Activated T-helper 1 cell treated with Interleukin-2 at 50 U/mL for 16 hours (primary cell): Measurements from ENCODE around the gene ADGRG2.

Experiments used
- DNase-seq: peaks from one replicate; pipeline ENCODE4 v3.0.0-alpha.2; 2020; ENCODE audit warnings: low read depth

The ADGRG2 gene, protein sequence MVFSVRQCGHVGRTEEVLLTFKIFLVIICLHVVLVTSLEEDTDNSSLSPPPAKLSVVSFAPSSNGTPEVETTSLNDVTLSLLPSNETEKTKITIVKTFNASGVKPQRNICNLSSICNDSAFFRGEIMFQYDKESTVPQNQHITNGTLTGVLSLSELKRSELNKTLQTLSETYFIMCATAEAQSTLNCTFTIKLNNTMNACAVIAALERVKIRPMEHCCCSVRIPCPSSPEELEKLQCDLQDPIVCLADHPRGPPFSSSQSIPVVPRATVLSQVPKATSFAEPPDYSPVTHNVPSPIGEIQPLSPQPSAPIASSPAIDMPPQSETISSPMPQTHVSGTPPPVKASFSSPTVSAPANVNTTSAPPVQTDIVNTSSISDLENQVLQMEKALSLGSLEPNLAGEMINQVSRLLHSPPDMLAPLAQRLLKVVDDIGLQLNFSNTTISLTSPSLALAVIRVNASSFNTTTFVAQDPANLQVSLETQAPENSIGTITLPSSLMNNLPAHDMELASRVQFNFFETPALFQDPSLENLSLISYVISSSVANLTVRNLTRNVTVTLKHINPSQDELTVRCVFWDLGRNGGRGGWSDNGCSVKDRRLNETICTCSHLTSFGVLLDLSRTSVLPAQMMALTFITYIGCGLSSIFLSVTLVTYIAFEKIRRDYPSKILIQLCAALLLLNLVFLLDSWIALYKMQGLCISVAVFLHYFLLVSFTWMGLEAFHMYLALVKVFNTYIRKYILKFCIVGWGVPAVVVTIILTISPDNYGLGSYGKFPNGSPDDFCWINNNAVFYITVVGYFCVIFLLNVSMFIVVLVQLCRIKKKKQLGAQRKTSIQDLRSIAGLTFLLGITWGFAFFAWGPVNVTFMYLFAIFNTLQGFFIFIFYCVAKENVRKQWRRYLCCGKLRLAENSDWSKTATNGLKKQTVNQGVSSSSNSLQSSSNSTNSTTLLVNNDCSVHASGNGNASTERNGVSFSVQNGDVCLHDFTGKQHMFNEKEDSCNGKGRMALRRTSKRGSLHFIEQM

DNA sequence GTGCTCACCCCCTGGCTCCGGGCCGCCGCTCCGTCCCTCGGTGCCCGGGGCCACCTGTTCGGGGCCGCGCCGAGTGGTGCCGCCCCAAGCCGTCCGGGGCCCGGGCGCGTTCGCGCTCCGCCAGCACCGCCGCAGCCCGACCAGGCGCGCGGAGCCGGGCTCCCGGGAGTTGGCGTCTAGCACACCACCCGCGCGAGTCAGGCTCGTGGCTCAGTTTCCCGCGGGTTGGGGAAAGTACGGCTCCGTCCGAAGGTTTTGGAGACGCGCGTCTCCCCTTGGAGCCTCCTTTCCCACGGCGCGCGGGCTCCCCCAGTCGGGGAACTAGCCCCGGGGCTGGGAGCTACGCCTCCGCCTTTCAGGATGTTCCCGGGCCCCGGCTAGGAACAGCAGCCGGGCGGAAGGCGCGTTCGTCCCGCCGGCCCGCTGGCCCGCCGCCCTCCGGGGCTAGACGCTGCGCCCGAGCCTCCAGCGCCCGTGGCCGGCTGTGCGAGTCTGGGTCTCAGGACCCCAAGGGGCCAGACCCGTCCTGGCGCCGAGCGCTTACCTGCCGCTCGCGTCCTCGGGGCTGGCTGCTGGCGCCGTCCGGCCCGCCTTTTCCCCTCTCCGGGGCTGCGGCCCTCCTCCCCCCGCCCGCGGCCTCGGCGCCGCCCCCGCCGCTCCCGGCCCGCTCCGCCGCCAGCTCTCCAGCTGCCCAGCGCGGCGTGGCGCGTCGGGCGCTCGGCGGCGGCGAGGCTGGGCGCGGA is at the start of gene ADGRG2:
TSS of gene ADGRG2 (minus strand) at position 571 of the 743 bp plus-strand sequence. CDS start 53,634 bp downstream, outside the sequence.
- DNase-seq = no peak

GRCh38 chrX:19168609-19169008 is 46.3 kb upstream of the ADGRG2 start:
- no peak for DNase-seq

DNA sequence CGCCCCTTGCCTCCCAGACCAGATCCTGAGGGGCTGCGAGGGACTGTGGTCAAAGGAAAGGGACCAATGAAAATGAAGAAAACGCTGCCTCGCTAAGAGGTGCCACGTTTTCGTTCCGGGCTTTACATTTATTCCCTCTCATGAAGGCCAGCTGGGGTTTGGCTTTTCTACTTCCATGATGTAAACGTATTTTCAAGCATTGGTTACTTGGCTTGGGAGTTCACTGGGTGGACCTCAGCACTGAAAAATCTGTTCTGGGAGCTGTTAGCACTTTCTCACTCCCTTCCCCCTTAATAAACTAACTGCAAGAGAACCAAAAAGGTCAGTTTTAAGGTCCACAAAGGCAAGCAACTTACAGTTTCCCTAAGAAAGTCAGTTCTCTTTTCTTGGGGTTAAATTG is 40.6 kb upstream of the ADGRG2 start:
- DNase-seq = no peak

GRCh38 chrX:19156186-19156585 is 33.9 kb upstream of the ADGRG2 start:
- no peak for DNase-seq

DNA sequence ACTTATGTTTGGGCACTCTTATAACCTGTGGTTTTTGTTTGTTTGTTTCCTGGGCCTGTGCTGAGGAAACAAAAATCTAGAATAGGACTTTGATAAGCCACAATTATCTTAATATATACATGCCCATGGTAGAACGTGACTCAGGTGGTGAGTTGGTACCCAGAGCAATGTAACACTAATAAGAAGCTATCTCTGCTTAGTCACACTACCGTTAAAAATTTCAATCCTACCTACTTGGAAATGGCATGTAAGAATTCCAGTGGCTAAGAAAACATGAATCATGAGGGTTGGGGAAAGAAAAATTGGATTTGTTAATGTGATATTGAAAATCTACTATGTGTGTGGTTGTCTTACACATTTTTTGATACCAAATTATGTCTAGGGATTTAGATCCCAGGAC is 30.5 kb upstream of the ADGRG2 start:
- DNase-seq = no peak

GRCh38 chrX:19137067-19137466 is 14.8 kb upstream of the ADGRG2 start:
- no peak for DNase-seq

GRCh38 chrX:19133784-19134183 is 11.5 kb upstream of the ADGRG2 start:
- DNase-seq = no peak

DNA sequence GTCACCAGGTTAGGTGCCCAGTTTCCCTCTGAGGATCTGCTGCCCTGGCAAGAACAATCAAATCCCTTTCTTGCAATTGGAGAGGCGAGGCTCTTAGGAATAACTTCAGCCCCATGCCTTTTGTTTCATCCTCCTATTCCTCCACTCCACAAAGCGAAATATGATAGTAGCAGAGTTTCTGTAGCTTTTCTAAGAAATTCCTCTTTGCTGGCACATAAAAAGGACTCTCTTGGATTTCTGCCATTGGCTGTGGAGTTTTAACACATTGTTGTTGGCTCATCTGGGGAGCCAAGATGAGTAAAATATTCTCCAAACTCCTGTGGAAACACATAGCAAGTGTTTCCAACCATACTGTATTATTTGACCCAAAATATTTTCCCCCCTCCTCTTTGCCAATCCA is 11.0 kb upstream of the ADGRG2 start:
- no peak for DNase-seq

DNA sequence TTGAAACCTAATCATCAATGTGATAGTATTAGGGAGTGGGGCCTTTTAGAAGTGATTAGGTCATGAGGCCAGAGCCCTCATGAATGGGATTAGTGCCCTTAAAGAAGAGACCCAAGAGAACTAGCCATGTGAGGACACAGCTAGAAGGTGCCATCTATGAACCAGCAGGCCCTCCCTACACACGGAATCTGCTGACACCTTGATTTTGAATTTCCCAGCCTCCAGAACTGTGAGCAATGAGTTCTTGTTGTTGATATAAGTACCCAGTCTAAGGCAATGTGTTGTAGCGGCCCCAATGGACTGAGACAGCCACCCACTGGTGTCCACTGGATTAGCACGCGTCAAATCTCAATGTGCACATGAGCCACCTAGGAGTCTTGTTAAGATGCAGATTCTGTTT is 8.4 kb upstream of the ADGRG2 start:
- no peak for DNase-seq

GRCh38 chrX:19129694-19130093 is 7.4 kb upstream of the ADGRG2 start:
- no peak for DNase-seq

- DNase-seq = no peak
Observed at GRCh38 chrX:19127649-19128168, 5.4 kb upstream of the ADGRG2 start.

- no peak for DNase-seq
Observed at GRCh38 chrX:19122641-19123009, 357 bp upstream of the ADGRG2 start.

- DNase-seq = no peak
Observed at GRCh38 chrX:19121466-19121865, 802 bp downstream of the ADGRG2 start.

GRCh38 chrX:19110642-19111041 is 11.6 kb downstream of the ADGRG2 start:
- no peak for DNase-seq

GRCh38 chrX:19107035-19107434 is 15.2 kb downstream of the ADGRG2 start:
- no peak for DNase-seq

GRCh38 chrX:19100586-19100985 is 21.7 kb downstream of the ADGRG2 start:
- no peak for DNase-seq

GRCh38 chrX:19097553-19098283 is 24.6 kb downstream of the ADGRG2 start:
- DNase-seq = no peak

DNA sequence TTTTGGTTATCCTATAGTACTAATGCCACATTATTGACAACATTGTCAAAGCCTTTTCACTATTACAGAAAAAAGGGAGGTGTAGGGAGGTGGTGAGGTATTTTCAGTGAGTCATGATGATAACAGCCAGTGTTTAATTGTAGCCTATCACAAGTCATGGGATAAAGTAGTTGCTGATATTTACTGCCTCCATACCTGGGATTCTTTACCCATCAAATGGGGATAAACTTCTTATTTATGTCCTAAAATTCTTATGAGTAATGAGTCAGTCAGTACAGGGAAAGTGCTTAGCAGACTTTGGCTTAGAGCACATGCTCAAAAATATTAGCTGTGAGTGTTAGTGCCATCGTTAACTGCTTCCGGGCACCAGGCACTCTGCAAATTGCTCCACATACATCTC is 25.7 kb downstream of the ADGRG2 start:
- DNase-seq = no peak

- no peak for DNase-seq
Observed at GRCh38 chrX:19094654-19095053, 27.6 kb downstream of the ADGRG2 start.

DNA sequence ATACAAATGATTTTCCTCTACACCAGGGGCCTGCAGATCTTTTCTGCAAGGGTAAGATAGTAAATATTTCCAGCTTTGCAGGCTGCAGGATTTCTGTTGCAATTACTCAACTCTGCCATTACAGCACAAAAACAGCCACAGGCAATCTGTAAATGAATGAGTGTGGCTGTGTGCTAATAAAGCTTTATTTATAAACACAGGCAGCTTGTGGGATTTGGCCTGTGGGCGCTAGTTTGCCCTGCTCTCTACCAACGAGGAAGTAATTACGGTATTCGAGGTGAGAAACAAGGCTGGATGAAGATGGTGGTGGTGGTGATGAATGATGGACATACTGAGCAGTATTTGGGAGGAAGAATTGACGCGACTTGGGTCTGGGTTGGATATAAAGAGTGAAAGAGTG is 30.7 kb downstream of the ADGRG2 start:
- DNase-seq = no peak

- DNase-seq = no peak
Observed at GRCh38 chrX:19089555-19090040, 32.7 kb downstream of the ADGRG2 start.
